Measurements from ENCODE around the gene NPB. TPM values are rescaled to one million over a fixed set of nuclear protein-coding genes. Genes with fewer than 3 reads are reported as not detected.
"Not testable (repeated sequence)": the region's sequence is repeated elsewhere in the genome, so short reads cannot be mapped to it uniquely, and the experiment has no call there.

Gene NPB
- total RNA-seq, 4 donors from 2014 or later: 0.12 to 0.16 TPM; not detected in 2

DNA sequence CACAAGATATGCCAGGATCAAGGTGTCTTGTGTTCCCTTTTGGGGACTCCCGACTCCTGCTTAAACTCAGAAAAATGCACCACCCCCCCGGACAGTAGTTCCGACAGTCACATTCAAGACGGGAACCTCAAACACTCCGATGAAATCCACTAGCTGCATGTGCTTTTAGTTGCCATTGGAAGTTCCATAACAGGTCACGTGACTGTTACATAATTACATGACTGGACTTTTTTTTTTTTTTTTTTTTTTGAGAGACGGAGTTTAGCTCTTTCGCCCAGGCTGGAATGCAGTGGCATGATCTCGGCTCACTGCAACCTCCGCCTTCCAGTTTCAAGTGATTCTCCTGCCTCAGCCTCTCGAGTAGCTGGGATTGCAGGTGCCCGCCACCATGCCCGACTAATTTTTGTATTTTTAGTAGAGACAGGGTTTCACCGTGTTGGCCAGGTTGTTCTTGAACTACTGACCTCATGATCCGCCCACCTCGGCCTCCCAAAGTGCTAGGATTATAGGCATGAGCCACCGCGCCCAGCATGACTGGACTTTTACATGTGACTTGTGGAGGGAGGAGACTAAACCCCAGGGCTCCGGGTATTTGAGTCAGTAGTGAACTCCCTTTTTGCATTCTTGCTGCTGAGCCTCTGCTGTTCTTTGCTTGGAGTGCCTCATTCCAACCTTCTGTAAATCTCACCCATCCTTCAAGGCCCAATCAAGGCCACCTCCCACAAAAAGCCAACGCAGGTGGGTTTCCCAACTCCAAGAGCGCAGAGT lies 14.4 kb downstream of the NPB start:
- WGBS, 2 donors (ENCODE audit: low coverage in 1 of 2): 73 to 83% methylated on average over 12 to 13 of the region's 21 CpGs
- Histone ChIP-seq H3K36me3 (peaks cover 0 to 68% of the 10 kb centered on the region in 2 donors), H3K4me1 (peaks cover 6 to 64% (median 15%) of the 10 kb centered on the region in 3 donors), H3K27me3 (no peaks in the 10 kb centered on the region), H3K9me3 (no peaks in the 10 kb centered on the region), H3K27ac (no peak overlapping the region), H3K4me3 (peak overlapping the region in 1 of 2 donors; percentile 98)
- no peak for ATAC-seq
- TF ChIP-seq, protein P1, sequence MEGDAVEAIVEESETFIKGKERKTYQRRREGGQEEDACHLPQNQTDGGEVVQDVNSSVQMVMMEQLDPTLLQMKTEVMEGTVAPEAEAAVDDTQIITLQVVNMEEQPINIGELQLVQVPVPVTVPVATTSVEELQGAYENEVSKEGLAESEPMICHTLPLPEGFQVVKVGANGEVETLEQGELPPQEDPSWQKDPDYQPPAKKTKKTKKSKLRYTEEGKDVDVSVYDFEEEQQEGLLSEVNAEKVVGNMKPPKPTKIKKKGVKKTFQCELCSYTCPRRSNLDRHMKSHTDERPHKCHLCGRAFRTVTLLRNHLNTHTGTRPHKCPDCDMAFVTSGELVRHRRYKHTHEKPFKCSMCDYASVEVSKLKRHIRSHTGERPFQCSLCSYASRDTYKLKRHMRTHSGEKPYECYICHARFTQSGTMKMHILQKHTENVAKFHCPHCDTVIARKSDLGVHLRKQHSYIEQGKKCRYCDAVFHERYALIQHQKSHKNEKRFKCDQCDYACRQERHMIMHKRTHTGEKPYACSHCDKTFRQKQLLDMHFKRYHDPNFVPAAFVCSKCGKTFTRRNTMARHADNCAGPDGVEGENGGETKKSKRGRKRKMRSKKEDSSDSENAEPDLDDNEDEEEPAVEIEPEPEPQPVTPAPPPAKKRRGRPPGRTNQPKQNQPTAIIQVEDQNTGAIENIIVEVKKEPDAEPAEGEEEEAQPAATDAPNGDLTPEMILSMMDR (IDR thresholded peaks at IDR 0.05): no peak
- no peak for TF ChIP-seq POLR2A (IDR thresholded peaks at IDR 0.05)
- TF ChIP-seq EP300 (IDR thresholded peaks at IDR 0.05): no peak
- TF ChIP-seq POLR2AphosphoS5 (IDR thresholded peaks at IDR 0.05): no peak

DNA sequence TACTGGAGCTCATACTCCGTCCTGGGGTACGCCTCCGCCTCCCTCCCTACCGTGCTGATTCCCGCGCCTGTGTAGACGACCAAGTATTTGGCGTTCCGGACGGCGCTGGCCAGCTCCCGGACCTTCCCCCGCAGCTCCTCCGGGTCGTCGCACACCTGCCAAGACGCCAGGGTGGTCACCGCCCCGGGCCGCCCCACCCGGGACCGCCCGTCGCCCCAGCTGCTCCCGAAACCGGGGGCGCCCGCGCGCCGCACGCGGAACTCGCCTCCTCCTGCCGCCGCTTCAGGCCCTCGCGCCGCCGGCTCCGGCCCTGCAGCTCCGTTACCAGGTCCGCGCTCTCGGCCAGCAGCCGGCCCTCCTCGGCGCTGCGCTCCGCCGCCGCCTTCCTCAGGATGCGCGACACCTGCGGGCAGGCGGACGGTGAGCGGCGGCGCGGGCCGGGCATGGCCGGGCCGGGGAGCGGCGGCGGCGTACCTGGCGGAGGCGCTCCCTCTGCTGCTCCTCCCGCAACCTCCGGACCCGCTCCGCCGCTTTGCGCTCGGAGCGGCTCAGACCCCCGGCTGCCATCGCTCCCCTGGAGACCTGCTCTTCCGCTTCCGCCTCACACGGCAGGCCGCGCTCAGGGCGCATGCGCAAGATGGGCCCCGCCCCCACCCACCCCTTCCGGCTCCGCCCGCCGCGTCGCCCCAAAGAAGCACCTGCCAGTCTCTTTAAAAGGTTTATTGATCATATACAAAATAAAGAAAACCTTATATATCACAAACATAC lies 15.7 kb downstream of the NPB start, which contains the start of gene SIRT7:
Gene SIRT7 (minus strand): TSS at position 612 of the 768 bp plus-strand sequence. CDS start 45 bp downstream, at position 567.
- Histone ChIP-seq H3K27me3 (no peaks in the 10 kb centered on the region), H3K4me1 (peaks cover 6 to 69% (median 20%) of the 10 kb centered on the region in 3 donors), H3K27ac (peak within 1 kb of the TSS; percentile 35 to 89 (median 81)), H3K9me3 (no peaks in the 10 kb centered on the region), H3K4me3 (peak within 1 kb of the TSS; percentile 72 to 98), H3K36me3 (peaks cover 0 to 68% of the 10 kb centered on the region in 2 donors)
- TF ChIP-seq EP300 (IDR thresholded peaks at IDR 0.05) (no peak), POLR2AphosphoS5 (IDR thresholded peaks at IDR 0.05) (peak; percentile 83), POLR2A (IDR thresholded peaks at IDR 0.05) (peak; percentile 70 to 76)
- TF ChIP-seq, protein P1 (IDR thresholded peaks at IDR 0.05): no peak
- 3 to 7% methylated on average over 3 to 5 of the region's 94 CpGs for WGBS, 2 donors (ENCODE audit: low coverage in 1 of 2)
- peak; percentile 83 for ATAC-seq

DNA sequence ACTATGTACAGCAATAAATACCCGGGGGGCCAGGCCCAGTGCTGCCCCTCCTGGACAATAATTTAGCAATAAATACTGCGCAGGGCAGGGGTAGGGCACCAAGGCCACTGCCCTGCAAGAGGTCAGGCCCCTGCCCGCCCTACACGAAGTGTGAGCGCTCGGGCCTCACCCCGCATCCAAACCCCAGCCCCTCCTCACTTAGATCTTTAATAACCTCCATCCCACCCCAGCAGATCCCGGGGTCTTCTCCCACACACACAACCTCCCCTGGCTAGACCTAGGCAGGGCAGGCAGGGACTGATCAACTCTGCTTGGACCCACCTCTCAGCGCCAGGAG lies 16.3 kb downstream of the NPB start:
- Histone ChIP-seq H3K4me3 (peak overlapping the region; percentile 72 to 98), H3K27ac (peak overlapping the region in 3 of 4 donors; percentile 76 to 89 (median 86)), H3K4me1 (peaks cover 6 to 75% (median 26%) of the 10 kb centered on the region in 3 donors), H3K36me3 (peaks cover 0 to 66% of the 10 kb centered on the region in 2 donors)
- peak; percentile 3 for ATAC-seq
- 33 to 50% methylated on average over 2 to 5 of the region's 9 CpGs for WGBS, 2 donors (ENCODE audit: low coverage in 1 of 2)
- not testable (repeated sequence) for H3K27me3 ChIP-seq, H3K9me3 ChIP-seq

DNA sequence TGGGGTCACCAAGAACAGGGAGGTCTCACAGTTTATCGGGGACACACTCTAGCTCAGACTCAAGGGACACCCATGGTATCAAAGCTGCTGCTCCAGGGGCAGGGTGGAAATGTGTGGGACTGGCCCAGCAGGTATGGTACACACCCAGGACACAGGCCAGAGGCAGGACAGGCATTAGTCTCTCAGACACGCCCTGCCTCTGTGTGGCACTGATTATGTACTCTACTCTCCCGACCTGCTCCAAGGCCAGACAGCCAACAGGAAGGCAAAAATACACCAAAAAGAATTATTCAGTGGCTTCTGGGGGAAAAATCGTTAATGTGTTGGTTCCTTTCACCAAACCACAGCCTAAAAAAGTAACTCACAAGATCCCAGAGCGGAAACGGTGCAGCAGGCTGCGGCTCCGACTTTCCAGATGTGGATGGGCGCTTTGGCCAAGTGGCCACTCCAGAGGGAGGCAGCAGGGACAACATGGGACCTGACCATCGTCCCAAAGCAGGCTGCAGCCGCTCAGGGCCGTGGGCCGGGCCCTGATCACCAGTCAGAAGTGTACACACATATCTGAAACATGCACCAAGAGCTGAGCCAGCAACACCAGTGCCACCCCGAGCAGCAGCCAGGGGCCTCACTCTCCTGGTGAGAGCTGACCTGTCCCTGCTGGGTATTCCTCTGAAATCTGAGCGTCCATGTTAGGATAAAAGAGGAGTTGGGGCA lies 17.0 kb downstream of the NPB start:
- TF ChIP-seq, protein P1 (IDR thresholded peaks at IDR 0.05): no peak
- no peak for TF ChIP-seq EP300 (IDR thresholded peaks at IDR 0.05)
- TF ChIP-seq POLR2AphosphoS5 (IDR thresholded peaks at IDR 0.05): no peak
- no peak for ATAC-seq
- H3K27me3 ChIP-seq: no peaks in the 10 kb centered on the region
- H3K9me3 ChIP-seq: no peaks in the 10 kb centered on the region
- WGBS, 2 donors (ENCODE audit: low coverage in 1 of 2): 80 to 83% methylated on average over 3 to 11 of the region's 15 CpGs
- peaks cover 0 to 59% of the 10 kb centered on the region in 2 donors for H3K36me3 ChIP-seq
- H3K27ac ChIP-seq: peak overlapping the region in 3 of 4 donors; percentile 76 to 89 (median 86)
- H3K4me3 ChIP-seq: no peak overlapping the region
- H3K4me1 ChIP-seq: peaks cover 6 to 82% (median 33%) of the 10 kb centered on the region in 3 donors
